ENCODE data around the gene ENPP1.
A peak's percentile ranks its signal among the peaks of the same experiment; 100 is the strongest.

Gene ENPP1

DNA sequence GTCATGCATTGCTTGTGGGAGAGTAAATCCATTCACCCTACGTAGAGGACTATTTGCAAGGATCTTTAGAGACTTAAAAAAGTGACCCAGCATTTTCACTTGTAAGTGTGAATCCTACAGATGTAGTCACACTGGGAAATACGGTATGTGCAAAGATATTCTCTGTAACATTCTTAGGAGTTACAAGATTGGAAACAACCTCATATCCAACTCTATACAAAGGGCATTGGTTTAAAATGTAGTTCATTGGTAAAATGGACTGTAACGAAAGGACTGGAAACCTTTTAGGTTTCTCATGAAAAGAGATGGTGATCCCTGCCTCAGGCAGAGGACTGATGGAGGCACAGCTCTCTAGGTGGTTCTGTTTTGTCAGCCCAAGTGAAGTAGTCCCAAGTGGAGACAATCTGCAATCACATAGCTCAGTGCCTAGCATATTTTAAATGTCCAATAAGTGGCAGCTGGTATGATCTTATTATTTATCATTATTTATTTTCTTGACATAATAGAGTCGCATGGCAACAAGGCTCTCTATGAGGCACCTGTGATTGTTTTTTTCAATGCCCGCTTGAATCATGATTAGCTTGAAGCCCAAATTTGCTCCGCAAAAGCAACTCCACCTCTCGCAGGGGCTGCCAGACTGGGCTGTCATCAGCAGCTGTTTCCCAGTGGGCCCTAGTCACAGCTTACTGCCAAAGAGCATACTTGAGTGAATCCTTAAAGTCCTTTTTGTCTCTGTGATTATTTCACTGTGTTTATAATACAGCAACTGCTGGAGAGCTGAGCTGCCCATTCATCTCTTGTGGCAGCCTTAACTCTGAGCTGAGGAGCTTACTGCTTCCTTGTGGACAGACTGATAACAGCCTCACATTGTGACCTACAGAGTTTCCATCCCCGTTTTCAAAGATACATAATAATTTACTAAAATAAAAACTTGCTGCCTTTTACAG, 19.8 kb upstream of the ENPP1 start:
- TF ChIP-seq, protein P1, sequence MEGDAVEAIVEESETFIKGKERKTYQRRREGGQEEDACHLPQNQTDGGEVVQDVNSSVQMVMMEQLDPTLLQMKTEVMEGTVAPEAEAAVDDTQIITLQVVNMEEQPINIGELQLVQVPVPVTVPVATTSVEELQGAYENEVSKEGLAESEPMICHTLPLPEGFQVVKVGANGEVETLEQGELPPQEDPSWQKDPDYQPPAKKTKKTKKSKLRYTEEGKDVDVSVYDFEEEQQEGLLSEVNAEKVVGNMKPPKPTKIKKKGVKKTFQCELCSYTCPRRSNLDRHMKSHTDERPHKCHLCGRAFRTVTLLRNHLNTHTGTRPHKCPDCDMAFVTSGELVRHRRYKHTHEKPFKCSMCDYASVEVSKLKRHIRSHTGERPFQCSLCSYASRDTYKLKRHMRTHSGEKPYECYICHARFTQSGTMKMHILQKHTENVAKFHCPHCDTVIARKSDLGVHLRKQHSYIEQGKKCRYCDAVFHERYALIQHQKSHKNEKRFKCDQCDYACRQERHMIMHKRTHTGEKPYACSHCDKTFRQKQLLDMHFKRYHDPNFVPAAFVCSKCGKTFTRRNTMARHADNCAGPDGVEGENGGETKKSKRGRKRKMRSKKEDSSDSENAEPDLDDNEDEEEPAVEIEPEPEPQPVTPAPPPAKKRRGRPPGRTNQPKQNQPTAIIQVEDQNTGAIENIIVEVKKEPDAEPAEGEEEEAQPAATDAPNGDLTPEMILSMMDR (IDR thresholded peaks at IDR 0.05), result peak; percentile 15
- Histone ChIP-seq H3K36me3 (ENCODE audit: control insufficient read depth, insufficient read depth, low read length) (no peaks in the 10 kb centered on the region), H3K9ac (no peak overlapping the region), H3K9me3 (ENCODE audit: control insufficient read depth, low read length) (no peaks in the 10 kb centered on the region), H3K79me2 (no peaks in the 10 kb centered on the region), H3K4me3 (ENCODE audit: low read depth, low read length) (no peak overlapping the region), H3K27me3 (ENCODE audit: control insufficient read depth, insufficient read depth, low read length) (no peaks in the 10 kb centered on the region), H3K4me1 (peaks cover 2% of the 10 kb centered on the region), H3K4me2 (ENCODE audit: low read length) (no peak overlapping the region), H3K27ac (no peak overlapping the region), H2AFZ (peak overlapping the region; percentile 35)

DNA sequence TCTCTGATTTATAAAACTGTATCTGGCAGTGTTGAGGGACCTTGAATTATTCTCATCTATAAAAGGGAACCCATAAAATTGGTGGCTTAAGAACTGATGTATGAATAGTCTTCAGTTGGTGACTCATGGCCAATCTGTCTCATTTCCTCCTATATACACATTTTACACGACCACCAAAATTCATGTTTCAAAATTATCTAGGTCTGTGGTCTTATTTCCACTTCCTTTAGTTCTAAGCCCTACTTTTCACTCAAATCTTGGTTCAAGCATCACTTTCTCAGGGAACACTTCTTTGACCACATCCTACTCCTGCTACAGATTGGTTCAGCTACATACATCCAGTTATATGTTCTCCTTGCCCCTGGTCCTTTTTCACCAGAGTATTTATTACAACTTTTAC, 18.6 kb upstream of the ENPP1 start:
- Histone ChIP-seq H3K79me2 (no peaks in the 10 kb centered on the region), H3K4me1 (peaks cover 2% of the 10 kb centered on the region), H3K27me3 (ENCODE audit: control insufficient read depth, insufficient read depth, low read length) (no peaks in the 10 kb centered on the region), H3K9ac (no peak overlapping the region), H3K4me2 (ENCODE audit: low read length) (no peak overlapping the region), H3K36me3 (ENCODE audit: control insufficient read depth, insufficient read depth, low read length) (no peaks in the 10 kb centered on the region), H3K27ac (no peak overlapping the region), H2AFZ (no peak overlapping the region), H3K4me3 (ENCODE audit: low read depth, low read length) (no peak overlapping the region), H3K9me3 (ENCODE audit: control insufficient read depth, low read length) (no peaks in the 10 kb centered on the region)
- TF ChIP-seq, protein P1 (IDR thresholded peaks at IDR 0.05), result no peak

DNA sequence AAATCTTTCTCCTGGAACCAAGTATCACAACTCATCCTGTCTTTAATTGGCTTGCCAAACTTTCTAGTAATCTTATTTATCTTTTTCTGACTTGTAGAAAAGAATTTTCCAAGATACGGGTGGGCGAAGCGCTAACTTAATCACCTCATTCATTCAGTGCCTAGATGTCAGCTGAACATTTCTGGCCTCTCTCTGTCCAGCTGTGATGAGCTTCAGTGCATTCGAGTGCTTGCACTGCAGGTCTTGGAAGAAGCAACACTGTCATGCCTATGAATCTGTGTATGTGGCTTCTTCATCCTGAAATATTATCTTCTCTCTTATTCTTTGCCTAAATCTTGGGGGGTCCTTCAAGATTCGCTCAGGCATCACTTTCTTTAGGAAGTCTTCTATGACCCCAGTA, 16.3 kb upstream of the ENPP1 start:
- TF ChIP-seq, protein P1 (IDR thresholded peaks at IDR 0.05), result no peak
- no peak overlapping the region for H2AFZ ChIP-seq
- no peaks in the 10 kb centered on the region for H3K36me3 ChIP-seq (ENCODE audit: control insufficient read depth, insufficient read depth, low read length)
- H3K79me2 ChIP-seq, result no peaks in the 10 kb centered on the region
- H3K27ac ChIP-seq, result peak overlapping the region; percentile 37
- H3K27me3 ChIP-seq (ENCODE audit: control insufficient read depth, insufficient read depth, low read length), result no peaks in the 10 kb centered on the region
- no peak overlapping the region for H3K4me3 ChIP-seq (ENCODE audit: low read depth, low read length)
- peak overlapping the region; percentile 40 for H3K4me2 ChIP-seq (ENCODE audit: low read length)
- peaks cover 2% of the 10 kb centered on the region for H3K4me1 ChIP-seq
- no peaks in the 10 kb centered on the region for H3K9me3 ChIP-seq (ENCODE audit: control insufficient read depth, low read length)
- no peak overlapping the region for H3K9ac ChIP-seq

DNA sequence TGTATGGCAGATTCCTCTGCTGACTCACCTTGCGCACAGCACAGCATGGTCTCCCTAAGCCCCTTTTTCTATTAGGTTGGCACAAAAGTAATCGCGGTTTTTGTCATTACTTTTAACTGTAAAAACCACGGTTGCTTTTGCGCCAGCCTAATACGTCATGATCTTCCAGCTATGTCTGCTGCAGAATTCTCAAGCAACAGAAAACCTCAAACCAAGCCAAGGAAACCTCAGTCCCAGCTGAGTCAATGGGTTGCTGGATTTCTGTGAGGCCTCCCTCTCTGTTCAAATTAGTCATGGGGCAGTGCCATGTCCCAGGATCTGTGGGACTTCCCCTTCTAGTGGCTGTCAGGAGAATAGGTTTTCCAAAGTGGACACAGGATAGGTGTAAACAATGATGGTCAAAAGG, 15.7 kb upstream of the ENPP1 start:
- H3K36me3 ChIP-seq (ENCODE audit: control insufficient read depth, insufficient read depth, low read length), result no peaks in the 10 kb centered on the region
- no peaks in the 10 kb centered on the region for H3K27me3 ChIP-seq (ENCODE audit: control insufficient read depth, insufficient read depth, low read length)
- peak overlapping the region; percentile 37 for H3K27ac ChIP-seq
- peak overlapping the region; percentile 19 for H2AFZ ChIP-seq
- TF ChIP-seq, protein P1 (IDR thresholded peaks at IDR 0.05), result no peak
- peaks cover 2% of the 10 kb centered on the region for H3K4me1 ChIP-seq
- H3K9me3 ChIP-seq (ENCODE audit: control insufficient read depth, low read length), result no peaks in the 10 kb centered on the region
- no peak overlapping the region for H3K9ac ChIP-seq
- H3K79me2 ChIP-seq, result no peaks in the 10 kb centered on the region
- no peak overlapping the region for H3K4me3 ChIP-seq (ENCODE audit: low read depth, low read length)
- H3K4me2 ChIP-seq (ENCODE audit: low read length), result no peak overlapping the region
